Activated CD8-positive, alpha-beta T cell treated with anti-CD3 and anti-CD28 coated beads for 36 hours (primary cell): ENCODE results near the gene PRDM16. TPM values are rescaled to one million over a fixed set of nuclear protein-coding genes. Genes with fewer than 3 reads are reported as not detected.

Source experiments
- ATAC-seq: fragments of 200-7000 bp; cut with Tn5 transposase; one replicate; pipeline ENCODE4 v1.10.0; 2021; ENCODE audit warnings: mild to moderate bottlenecking, moderate library complexity
- CTCF ChIA-PET: fragments of 350-600 bp; sonication (Branson Sonifier 250); formaldehyde crosslinking; loops from one replicate; lab custom pipeline; 2021; ENCODE audit warnings: antibody characterized with exemption; lab: Charles Lee
- POLR2A ChIA-PET: fragments of 350-600 bp; sonication (Branson Sonifier 250); formaldehyde crosslinking; loops from one replicate; lab custom pipeline; 2021; ENCODE audit warnings: antibody characterized with exemption; lab: Charles Lee
- DNase-seq: peaks from one replicate; pipeline ENCODE4 v3.0.0-alpha.2; 2020
- H3K27ac Mint-ChIP-seq: one replicate; pipeline ENCODE4 v1.8.0; 2021; ENCODE audit warnings: mild to moderate bottlenecking, mixed read lengths
- H3K27me3 Mint-ChIP-seq: one replicate; pipeline ENCODE4 v1.8.0; 2021; ENCODE audit warnings: mixed read lengths
- H3K36me3 Mint-ChIP-seq: one replicate; pipeline ENCODE4 v1.8.0; 2021; ENCODE audit warnings: low read depth, mixed read lengths
- H3K4me1 Mint-ChIP-seq: one replicate; pipeline ENCODE4 v1.8.0; 2021; ENCODE audit warnings: low read depth, mixed read lengths
- H3K4me3 Mint-ChIP-seq: one replicate; pipeline ENCODE4 v1.8.0; 2021; ENCODE audit warnings: mild to moderate bottlenecking, moderate library complexity, mixed read lengths
- H3K9me3 Mint-ChIP-seq: one replicate; pipeline ENCODE4 v1.8.0; 2021; ENCODE audit warnings: mixed read lengths
- CTCF ChIP-seq: fragments of 200-600 bp; IDR thresholded peaks from one replicate; pipeline ENCODE4 v1.8.0; 2022; ENCODE audit warnings: antibody characterized with exemption, mild to moderate bottlenecking
- intact Hi-C: fragments of 100-400 bp; cut with micrococcal nuclease; formaldehyde crosslinking; loops from one replicate; pipeline ENCODE4 v1.10.0; 2022
- total RNA-seq, 2 experiments: library from RNA; stranded (reverse); gene quantifications; one replicate each; pipeline ENCODE4 v1.2.3, GENCODE V29; 2021

The PRDM16 gene
- total RNA-seq, 2 experiments from 2014 or later, result 0.29 to 0.49 TPM

- no peak overlapping the region for H3K27ac Mint-ChIP-seq
- H3K9me3 Mint-ChIP-seq, result no peaks in the 10 kb centered on the region
- no peak for TF ChIP-seq CTCF
- H3K4me3 Mint-ChIP-seq, result no peak overlapping the region
- H3K4me1 Mint-ChIP-seq, result peaks cover 8% of the 10 kb centered on the region
- ChIA-PET CTCF (no interaction called here), POLR2A (no interaction called here)
- DNase-seq (no peak), ATAC-seq (no peak)
- H3K27me3 Mint-ChIP-seq, result peaks cover 2% of the 10 kb centered on the region
- no peaks in the 10 kb centered on the region for H3K36me3 Mint-ChIP-seq
- intact Hi-C loops, result no loop called here
These were observed 298.4 kb downstream of the PRDM16 start for GRCh38 chr1:3367376-3367775.

GRCh38 chr1:3368059-3368458 is 299.1 kb downstream of the PRDM16 start:
- TF ChIP-seq CTCF, result no peak
- POLR2A ChIA-PET, result no interaction called here

GRCh38 chr1:3368711-3369445 is 299.9 kb downstream of the PRDM16 start:
- ATAC-seq (no peak), DNase-seq (no peak)
- Mint-ChIP-seq H3K4me1 (peaks cover 18% of the 10 kb centered on the region), H3K27ac (no peak overlapping the region), H3K9me3 (no peaks in the 10 kb centered on the region), H3K27me3 (peaks cover 2% of the 10 kb centered on the region), H3K4me3 (no peak overlapping the region), H3K36me3 (no peaks in the 10 kb centered on the region)
- CTCF ChIA-PET, result no interaction called here
- POLR2A ChIA-PET, result no interaction called here
- intact Hi-C loops, result no loop called here
- no peak for TF ChIP-seq CTCF

More at GRCh38 chr1:3368059-3368458, 299.1 kb downstream of the PRDM16 start:
- Mint-ChIP-seq H3K27ac (no peak overlapping the region), H3K4me3 (no peak overlapping the region), H3K9me3 (no peaks in the 10 kb centered on the region), H3K27me3 (peaks cover 2% of the 10 kb centered on the region), H3K36me3 (no peaks in the 10 kb centered on the region), H3K4me1 (peaks cover 15% of the 10 kb centered on the region)
- ATAC-seq, result no peak
- DNase-seq, result no peak
- intact Hi-C loops, result no loop called here
- CTCF ChIA-PET, result no interaction called here

GRCh38 chr1:3369446-3370076 is 300.6 kb downstream of the PRDM16 start:
- intact Hi-C loops, result no loop called here
- TF ChIP-seq CTCF, result no peak
- Mint-ChIP-seq H3K4me1 (peaks cover 21% of the 10 kb centered on the region), H3K36me3 (no peaks in the 10 kb centered on the region), H3K27me3 (peaks cover 2% of the 10 kb centered on the region), H3K9me3 (no peaks in the 10 kb centered on the region), H3K27ac (no peak overlapping the region), H3K4me3 (no peak overlapping the region)
- ChIA-PET POLR2A (no interaction called here), CTCF (no interaction called here)
- ATAC-seq (no peak), DNase-seq (no peak)
